Superior temporal gyrus (tissue), 1 donor: ENCODE results near the gene NINJ2.

Experiments used
- DNase-seq: peaks from one replicate; pipeline ENCODE4 v3.0.0-alpha.2; 2016; ENCODE audit errors: extremely low spot score

NINJ2 gene

DNA sequence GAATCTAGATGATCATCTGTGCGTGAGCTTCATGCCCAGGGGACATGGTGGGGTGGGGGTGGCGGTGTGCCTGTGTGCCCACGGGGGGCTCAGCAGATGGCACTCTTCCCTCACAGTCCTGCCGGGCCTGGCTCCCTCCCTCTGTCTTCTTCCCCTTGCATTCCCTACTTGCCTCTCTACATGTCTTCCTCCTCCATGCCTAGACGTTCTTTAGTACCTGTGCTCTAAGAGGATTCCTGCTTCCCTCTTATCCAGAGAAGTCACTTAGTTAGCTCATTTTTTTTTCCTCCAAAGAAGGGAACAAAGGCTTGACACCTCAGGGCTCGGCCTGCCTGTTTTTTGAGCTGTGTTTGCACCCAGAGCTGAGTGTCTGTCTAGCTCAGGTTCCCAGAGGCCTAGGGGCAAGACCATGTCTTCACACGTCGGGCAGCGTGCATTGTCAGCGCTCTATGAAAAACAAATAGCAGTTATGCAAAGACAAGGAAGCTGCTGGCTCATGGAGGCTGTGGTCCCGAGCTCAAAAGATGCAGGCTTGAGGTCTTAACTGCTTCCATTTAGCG lies 48.8 kb downstream of the NINJ2 start:
- peak; percentile 45 for DNase-seq

DNA sequence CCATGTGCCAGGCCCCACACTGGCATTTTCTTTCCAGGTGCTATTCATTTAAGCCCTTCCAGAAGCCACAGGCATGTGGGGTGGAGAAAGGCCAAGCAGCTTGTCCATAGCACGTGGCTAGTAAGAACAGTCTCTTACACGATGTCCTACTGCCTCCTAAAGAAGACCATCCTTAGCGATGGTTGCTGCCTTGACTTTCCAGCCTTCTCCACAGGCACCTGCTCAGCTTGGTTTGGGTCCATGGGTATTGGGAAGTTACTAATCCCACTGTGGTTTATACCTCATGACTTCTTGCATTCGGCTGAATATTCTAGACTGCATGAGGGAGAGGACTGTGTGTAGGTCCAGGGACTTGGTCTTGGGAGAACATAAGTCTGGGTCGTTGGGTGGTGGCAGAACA lies 49.2 kb downstream of the NINJ2 start:
- DNase-seq, result no peak

DNA sequence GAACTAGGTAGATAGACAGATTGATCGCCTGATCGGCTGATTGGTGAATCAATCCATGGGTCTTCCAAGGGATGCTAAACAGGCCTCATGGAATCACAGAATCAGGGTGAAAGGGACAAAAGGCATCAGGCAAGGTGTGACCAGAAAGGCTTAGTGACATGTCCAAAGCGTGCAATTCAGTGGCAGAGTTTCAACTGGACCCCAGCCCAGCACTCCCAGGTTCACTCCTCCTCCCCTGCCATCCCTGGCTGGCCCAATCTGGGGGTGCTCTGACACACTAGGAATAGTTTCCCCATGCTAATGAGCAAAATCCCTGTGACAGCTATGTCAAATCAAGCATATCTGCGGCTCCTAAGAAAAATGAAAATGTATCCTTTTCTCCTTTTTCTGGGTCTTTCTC lies 50.4 kb downstream of the NINJ2 start:
- DNase-seq, result no peak

- no peak for DNase-seq
Observed at GRCh38 chr12:612293-612692, 51.0 kb downstream of the NINJ2 start.

DNA sequence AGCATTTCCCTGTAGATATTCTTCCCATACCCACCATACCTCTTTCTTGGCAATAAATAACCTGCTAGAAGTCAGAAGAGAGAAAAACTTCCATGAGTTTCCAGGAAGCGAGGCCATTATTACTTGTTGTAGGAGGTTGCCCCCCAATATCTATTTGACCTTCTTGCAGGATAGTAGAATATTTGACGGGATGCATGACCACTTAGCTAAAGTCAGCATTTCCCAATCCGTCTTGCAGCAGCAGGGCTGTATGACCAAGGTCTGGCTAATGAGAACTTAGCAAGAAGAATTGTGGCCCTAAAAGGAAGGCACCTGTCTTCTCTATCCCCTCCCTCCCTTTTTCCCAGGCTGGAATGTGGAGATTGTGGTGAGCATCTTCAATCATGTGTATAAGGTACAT lies 51.5 kb downstream of the NINJ2 start:
- DNase-seq, result no peak

DNA sequence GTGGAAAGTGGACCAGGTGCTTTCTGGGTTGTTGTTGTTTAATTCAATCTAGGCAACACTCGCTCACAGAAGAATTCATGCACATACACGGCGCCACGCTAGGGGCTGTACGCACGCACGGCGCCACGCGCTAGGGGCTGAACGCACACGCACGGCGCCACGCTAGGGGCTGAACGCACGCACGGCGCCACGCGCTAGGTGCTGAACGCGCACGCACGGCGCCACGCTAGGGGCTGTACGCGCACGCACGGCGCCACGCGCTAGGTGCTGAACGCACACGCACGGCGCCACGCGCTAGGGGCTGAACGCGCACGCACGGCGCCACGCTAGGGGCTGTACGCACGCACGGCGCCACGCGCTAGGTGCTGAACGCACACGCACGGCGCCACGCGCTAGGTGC lies 54.3 kb downstream of the NINJ2 start:
- no peak for DNase-seq

GRCh38 chr12:608413-608812 lies 54.8 kb downstream of the NINJ2 start:
- DNase-seq, result no peak

- DNase-seq, result no peak
Observed at GRCh38 chr12:607541-608001, 55.7 kb downstream of the NINJ2 start.

DNA sequence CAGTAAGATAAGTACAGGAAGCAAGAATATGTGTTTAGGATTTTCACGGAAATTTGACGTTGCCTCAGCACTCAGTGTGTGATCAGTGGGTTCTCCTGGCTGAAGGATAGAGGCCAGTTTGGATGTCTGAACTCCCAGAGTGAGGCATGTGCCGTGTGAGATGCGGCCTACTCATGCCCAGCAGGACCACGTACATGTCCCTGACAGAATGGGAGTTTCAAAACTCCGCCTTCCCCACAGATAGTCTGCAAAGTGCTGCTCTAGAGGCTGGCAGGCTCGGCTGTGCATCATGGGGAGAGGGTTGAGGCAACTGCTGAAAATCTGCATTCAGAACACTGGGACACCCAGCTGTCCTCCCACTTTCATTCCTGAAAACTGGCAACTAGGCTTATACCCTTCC lies 58.3 kb downstream of the NINJ2 start:
- no peak for DNase-seq

DNA sequence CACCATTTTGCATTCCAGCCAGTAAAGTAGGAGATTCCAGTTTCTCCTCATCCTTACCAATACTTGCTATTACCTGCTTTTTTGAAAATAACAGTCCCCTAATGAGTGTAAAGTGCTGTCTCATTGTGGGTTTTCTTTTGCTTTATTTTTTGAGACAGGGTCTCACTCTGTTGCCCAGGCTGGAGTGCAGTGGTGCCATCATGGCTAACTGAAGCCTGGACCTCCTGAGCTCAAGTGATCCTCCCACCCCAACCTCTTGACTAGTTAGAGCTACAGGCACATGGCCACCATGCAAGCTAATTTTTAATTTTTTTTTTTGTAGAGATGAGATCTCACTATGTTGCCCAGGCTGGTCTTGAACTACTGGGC lies 60.6 kb downstream of the NINJ2 start:
- no peak for DNase-seq

- no peak for DNase-seq
Observed at GRCh38 chr12:601976-602699, 61.1 kb downstream of the NINJ2 start.

DNA sequence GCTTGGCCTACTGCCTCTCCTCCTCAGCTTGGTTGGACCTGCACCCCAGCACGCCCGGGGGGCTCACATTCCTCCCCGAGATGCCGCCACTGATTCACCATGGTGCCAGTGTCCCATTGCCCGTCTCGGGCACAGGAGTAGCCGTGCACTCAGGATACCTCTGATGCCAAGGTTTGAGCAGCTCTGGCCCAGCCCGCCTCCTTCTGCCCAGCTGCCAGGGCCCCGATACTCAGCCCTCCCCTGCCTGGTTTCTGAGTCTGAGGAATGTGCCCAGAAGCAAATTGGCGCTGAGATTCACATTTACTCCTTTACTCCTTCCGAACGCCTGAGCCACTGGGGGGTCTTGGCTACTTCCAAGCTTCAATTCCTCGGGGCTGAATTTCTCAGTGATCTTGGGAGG lies 63.5 kb downstream of the NINJ2 start:
- no peak for DNase-seq

DNA sequence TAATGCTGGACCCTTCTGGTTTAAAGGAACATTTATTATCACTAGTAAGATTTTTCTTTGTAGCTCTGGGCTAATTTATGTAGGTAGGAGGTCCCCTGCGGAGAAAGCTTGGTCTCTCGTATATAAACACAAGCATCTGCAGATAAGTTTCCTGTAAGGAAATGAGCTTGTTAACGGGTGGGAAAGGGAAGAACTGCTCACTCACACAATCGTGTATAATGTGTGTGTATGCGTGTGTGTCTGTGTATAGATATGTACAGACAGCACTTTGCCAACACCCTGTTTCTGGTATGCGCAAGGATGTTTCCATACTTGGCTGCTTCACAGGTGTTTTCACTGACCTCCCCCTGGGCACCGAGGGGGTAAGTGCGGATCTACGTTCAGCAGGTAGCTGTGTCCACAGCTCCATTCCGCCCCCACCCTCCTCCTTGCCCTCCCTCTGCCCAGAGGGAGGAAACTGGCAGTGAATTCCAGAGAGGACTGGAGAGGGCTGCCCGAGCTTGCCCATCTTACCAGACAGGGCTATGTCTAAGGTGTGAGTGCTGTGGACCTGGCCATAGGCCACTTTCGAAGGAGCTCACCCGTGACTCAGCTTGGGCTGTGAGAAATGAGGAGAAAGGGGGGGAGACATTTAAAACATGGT lies 65.2 kb downstream of the NINJ2 start:
- DNase-seq, result no peak

GRCh38 chr12:593396-594270 lies 69.6 kb downstream of the NINJ2 start:
- no peak for DNase-seq

GRCh38 chr12:592024-592505 lies 71.2 kb downstream of the NINJ2 start:
- no peak for DNase-seq

- DNase-seq, result no peak
Observed at GRCh38 chr12:591167-592023, 71.8 kb downstream of the NINJ2 start.

- DNase-seq, result no peak
Observed at GRCh38 chr12:590206-590750, 73.0 kb downstream of the NINJ2 start.

DNA sequence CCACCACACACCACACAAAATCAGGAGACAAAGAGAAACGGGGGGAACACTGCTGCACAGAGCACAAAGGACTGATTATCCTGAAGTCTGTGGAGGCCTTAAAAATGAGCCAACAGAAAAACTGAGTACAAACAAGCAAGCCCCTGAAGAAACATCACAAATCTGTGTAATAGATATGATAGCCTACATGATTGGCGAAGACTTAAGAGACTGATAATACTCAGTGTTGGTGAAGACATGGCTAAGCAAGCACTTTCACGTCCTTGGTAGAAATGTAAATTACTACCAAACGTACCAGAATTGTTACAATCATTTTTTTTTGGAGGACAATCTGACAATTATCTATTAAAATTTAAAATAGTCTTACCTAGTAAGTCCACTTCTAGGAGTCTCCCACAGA lies 74.6 kb downstream of the NINJ2 start:
- no peak for DNase-seq

GRCh38 chr12:588024-588322 lies 75.3 kb downstream of the NINJ2 start:
- no peak for DNase-seq

GRCh38 chr12:587132-588023 lies 75.9 kb downstream of the NINJ2 start:
- no peak for DNase-seq
